Ishikawa (cell line): Measurements from ENCODE around the gene IFTAP.

Experiments used
- CEBPB ChIP-seq: IDR thresholded peaks from 2 replicates; pipeline ENCODE4 v1.6.1; 2012
- EP300 ChIP-seq: IDR thresholded peaks from 2 replicates; pipeline ENCODE4 v1.6.1; 2012; ENCODE audit warnings: borderline replicate concordance
- FOXM1 ChIP-seq: IDR thresholded peaks from 2 replicates; pipeline ENCODE4 v1.6.1; 2012; ENCODE audit warnings: low read depth, borderline replicate concordance
- TAF1 ChIP-seq: IDR thresholded peaks from 2 replicates; pipeline ENCODE4 v1.6.1; 2012; ENCODE audit warnings: low read depth, mild to moderate bottlenecking
- YY1 ChIP-seq: IDR thresholded peaks from 2 replicates; pipeline ENCODE4 v1.6.1; 2012; ENCODE audit warnings: low read depth
- TF ChIP-seq, protein P1 (sequence below): IDR thresholded peaks from 2 replicates; pipeline ENCODE4 v1.6.1; 2012
- TF ChIP-seq, protein P2 (sequence below): IDR thresholded peaks from 2 replicates; pipeline ENCODE4 v1.6.1; 2012; ENCODE audit warnings: low read depth, mild to moderate bottlenecking

DNA sequence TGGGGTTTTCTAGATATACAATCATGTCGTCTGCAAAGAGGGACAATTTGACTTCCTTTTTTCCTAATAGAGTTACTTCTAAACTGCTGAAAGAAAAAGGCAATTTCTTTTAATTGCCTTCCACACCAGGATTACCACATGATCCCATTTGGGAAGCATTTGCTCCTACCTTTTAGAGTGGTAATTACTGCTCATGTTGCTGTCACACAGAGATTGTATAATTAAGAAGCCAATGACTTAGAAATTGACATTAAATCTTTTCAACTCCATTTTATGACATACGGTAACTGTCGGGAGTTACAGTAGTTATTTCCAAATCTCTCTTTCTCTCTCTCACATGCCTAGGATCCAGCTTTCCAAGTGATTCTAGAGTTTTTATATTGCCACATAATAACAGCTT lies 21.5 kb downstream of the IFTAP start:
- TF ChIP-seq TAF1 (no peak), EP300 (no peak), YY1 (no peak), CEBPB (no peak), FOXM1 (no peak)
- TF ChIP-seq, protein P1, sequence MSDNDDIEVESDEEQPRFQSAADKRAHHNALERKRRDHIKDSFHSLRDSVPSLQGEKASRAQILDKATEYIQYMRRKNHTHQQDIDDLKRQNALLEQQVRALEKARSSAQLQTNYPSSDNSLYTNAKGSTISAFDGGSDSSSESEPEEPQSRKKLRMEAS, result no peak
- TF ChIP-seq, protein P2, sequence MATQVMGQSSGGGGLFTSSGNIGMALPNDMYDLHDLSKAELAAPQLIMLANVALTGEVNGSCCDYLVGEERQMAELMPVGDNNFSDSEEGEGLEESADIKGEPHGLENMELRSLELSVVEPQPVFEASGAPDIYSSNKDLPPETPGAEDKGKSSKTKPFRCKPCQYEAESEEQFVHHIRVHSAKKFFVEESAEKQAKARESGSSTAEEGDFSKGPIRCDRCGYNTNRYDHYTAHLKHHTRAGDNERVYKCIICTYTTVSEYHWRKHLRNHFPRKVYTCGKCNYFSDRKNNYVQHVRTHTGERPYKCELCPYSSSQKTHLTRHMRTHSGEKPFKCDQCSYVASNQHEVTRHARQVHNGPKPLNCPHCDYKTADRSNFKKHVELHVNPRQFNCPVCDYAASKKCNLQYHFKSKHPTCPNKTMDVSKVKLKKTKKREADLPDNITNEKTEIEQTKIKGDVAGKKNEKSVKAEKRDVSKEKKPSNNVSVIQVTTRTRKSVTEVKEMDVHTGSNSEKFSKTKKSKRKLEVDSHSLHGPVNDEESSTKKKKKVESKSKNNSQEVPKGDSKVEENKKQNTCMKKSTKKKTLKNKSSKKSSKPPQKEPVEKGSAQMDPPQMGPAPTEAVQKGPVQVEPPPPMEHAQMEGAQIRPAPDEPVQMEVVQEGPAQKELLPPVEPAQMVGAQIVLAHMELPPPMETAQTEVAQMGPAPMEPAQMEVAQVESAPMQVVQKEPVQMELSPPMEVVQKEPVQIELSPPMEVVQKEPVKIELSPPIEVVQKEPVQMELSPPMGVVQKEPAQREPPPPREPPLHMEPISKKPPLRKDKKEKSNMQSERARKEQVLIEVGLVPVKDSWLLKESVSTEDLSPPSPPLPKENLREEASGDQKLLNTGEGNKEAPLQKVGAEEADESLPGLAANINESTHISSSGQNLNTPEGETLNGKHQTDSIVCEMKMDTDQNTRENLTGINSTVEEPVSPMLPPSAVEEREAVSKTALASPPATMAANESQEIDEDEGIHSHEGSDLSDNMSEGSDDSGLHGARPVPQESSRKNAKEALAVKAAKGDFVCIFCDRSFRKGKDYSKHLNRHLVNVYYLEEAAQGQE, result no peak
